NCI-H226 (cell line): ENCODE measurements around the gene HOXC6.

ENCODE experiments used
- DNase-seq: peaks from one replicate; pipeline ENCODE4 v3.0.0-alpha.2; 2015

The HOXC6 gene

GRCh38 chr12:54044425-54045103 lies 16.3 kb downstream of the HOXC6 start:
- DNase-seq = no peak

DNA sequence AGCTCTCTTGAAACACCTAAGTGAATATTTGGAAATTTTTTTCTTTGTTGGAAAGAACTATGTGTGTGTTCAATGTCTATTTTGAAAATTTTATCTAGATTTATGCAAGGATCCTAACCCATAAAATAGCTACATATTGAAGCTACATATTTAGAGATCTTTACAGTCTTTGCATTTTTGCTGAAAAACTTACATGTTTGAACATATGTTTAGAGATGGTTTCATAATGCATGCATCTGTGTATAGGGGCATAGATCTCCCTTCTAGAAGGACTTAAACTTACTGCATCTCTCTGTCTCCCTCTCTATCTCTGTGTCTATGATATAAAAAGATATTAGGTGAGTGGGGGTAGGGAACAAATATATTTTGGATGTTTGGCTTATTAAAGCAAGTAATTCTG lies 17.2 kb downstream of the HOXC6 start:
- DNase-seq = no peak

DNA sequence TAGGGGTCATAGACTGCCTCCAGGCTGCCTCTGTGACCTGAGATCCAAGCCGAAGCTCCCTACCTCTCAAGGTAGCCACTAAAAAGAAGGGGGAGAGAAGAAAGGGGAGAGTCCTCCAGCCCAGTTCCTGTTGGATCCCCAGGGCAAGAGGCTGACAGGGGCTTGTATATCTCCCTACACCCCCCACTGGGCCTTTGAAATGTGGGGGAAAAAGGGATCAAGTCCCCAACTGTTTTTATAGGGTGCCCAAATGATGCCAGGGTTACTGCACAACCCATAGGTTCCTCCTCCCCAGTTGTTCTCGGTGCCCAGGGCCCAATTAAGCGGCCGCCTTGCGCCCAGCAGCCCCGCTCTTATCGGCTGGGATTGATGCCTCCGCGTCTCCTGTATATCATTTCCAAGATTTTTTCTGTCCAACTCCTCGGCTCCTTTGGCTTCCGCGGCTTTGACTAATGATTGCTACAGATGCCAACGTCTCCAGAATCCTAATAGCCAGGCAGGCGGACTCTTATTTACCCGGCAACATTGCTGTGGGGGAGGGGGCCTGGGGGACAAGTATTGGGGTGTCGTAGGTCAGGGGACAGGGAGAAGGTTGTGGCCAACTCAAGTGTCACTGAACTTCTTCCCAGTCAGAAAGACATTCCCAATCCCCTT lies 17.8 kb downstream of the HOXC6 start:
- DNase-seq = no peak

GRCh38 chr12:54046809-54047159 lies 18.5 kb downstream of the HOXC6 start:
- DNase-seq = no peak

- no peak for DNase-seq
Observed at GRCh38 chr12:54047160-54047963, 19.1 kb downstream of the HOXC6 start.

DNA sequence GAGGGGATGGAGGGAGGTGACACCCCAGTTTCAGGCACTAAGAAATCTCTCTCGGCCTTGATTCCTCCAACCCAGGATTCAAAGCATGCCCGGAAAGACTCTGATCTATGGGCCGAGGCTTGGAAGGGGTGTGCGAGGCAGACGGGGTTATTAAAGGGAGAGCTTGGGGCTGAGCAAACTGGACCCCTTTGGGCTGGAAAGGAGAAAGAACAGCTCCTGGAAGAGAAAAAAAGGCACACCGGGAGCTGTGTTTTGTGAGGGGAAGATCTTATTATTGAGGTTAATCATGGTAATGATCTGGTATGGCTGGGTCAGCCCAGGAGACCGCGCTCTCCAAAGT lies 19.7 kb downstream of the HOXC6 start:
- DNase-seq = no peak

DNA sequence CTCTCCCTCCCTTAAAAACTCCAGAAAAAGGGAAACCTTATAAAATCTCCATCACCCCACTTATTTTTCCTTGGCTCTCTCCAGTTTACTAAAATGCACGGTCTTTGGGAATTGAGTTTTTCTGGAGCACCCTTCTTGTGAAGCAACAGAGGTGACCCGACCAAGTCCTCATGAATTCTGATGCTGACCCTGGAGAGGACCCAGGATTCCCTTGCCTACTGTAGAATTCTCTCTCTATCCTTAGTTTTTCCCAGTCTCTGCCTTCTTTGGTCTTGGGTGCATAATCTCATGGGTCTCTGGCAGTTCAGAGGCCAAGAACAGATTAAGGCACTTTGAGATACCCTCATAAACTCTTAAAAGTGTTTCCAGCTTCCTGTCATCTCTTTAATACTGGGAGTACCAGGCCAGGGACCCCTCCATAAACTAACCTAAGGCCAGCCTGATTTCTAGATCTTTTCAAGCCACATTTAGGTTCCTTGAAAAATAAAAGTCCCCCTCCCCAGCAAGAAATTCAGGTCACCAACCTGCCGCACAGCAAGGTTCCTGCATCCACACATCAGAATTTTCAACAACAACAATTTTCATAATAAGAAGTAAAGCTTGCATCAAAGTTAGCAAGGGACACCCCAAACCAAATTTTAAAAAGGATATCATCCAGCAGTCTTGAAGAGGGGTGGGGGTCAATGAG lies 20.3 kb downstream of the HOXC6 start:
- no peak for DNase-seq

DNA sequence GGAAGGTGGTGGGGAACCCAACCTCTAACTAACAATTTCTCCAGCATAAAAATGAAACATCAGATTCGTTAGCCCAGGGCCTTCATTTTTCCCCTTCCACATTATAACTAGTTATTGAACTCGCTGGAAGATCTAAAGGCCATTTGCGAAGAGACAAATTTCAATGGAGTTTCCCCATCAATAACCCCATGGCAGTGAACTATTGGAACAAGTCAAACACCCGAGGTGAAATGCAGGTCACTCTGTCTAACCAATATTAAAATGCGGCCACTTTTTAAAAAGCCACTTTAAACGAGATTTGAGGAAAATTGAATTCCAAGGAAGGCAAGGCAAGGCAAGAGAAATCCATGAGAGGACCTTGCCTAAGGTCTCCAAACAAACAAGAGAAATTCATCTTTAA lies 20.9 kb downstream of the HOXC6 start:
- no peak for DNase-seq

- DNase-seq = no peak
Observed at GRCh38 chr12:54050482-54050810, 22.2 kb downstream of the HOXC6 start.

DNA sequence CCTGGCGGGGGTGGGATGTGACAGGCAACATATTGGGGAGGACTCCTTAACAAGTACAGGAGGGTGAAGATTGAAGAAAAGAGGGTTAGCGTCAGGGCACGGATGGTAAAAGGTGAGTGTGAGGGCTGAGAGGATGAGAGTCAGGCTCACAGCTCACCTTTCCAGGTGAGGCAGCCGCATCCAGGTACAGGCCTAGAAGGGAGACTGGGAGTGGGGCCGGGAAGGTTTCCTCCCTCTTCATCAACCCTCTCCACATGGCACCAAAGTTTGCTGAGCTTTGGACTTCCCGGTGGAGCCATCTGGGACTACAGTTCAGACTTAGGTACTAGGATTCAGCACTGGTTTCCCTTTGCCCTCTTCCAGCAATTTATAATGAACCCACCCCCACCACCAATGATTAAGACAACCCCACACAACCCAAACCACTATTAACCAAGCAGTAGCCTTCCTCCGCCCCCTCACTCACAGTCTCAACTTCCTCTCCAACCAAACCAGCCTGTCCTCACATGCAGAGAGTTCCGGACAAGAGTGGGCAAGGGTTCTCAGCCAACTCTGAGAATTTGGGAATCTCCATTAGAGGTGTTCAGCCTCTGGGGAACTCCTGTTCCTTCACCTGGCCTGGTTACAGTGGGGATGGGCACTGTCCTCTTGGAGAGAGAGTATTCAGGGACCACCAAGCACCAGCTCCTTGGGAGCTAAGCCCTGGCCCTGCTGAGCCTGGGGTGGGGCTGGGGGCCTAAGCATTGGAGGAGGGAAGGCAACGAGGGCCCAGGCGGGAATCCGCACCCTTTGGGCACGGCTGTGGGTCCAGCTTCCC lies 23.0 kb downstream of the HOXC6 start:
- DNase-seq = no peak

DNA sequence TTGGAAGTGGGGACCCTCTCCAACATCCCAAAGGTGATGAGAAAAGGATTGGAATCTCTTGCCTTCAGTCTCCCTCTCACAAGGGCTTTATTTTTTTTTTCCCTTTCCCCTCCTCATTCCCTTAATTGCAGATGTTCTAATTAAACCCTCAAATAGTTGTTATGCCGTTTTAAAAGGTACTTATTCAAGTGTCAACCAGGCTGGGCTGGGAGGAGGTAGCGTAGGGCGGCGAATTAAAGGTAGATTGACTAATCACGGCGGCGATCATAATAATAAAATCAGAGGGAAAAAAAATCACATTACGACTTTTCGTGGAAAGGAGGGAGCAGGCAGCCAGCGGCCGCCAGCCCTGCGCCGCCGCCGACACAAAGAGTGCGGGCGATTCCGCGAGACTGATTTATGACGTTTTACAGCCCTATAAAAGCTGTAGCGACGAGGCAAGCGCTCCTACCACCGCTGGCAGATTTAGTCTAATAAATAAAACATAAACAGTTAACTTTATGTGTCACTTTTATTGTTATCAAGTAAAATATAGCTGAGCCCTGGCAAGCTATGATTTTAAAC lies 23.7 kb downstream of the HOXC6 start:
- no peak for DNase-seq

- no peak for DNase-seq
Observed at GRCh38 chr12:54052438-54053002, 24.3 kb downstream of the HOXC6 start.

GRCh38 chr12:54053003-54053750 lies 24.9 kb downstream of the HOXC6 start:
- DNase-seq = no peak

GRCh38 chr12:54053751-54054741 lies 25.8 kb downstream of the HOXC6 start, which contains the start of gene HOXC4:
Gene HOXC4 (plus strand): TSS chr12:54053835. CDS start chr12:54053923, 88 bp downstream.
- DNase-seq = no peak

DNA sequence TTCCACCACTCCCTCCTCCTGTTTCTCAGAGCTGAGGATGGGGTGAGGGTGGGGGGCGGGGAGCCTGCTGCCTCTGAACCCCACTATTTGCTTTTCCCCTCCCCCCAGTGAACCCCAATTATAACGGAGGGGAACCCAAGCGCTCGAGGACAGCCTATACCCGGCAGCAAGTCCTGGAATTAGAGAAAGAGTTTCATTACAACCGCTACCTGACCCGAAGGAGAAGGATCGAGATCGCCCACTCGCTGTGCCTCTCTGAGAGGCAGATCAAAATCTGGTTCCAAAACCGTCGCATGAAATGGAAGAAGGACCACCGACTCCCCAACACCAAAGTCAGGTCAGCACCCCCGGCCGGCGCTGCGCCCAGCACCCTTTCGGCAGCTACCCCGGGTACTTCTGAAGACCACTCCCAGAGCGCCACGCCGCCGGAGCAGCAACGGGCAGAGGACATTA lies 26.5 kb downstream of the HOXC6 start:
- no peak for DNase-seq

GRCh38 chr12:54055552-54055951 lies 27.3 kb downstream of the HOXC6 start:
- DNase-seq = no peak

GRCh38 chr12:54056110-54056509 lies 27.9 kb downstream of the HOXC6 start:
- no peak for DNase-seq

DNA sequence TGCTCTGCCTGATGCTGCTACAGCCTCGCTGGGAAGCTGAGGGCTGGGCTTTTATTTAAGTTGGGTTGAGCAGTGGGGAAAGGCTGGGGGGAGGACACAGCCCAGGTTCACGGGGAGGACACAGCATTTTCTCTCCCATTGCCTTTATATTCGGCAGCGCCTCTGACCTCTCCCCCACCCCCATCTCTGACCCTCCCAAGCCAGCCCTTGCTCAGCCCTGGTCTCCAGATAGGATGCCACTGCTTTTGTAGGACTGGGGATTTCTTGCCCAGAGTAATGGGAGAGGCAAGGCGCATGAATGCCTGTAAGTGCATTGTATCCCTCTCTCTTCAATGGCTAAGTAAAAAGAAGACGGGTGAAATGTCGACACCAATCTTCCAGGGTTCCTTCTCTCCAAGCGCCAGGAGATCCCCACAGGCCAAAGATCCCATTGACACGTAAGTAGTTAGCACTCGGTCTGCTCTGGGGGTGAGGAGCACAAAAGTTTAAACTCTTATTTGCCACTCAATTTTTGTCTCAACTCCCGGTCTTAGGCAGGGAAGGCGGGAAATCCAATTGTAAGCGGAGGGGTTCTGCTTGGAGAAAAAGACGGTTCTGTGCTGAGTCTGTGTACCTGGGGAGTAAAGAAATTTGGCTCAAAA lies 30.0 kb downstream of the HOXC6 start:
- no peak for DNase-seq

GRCh38 chr12:54059668-54060067 lies 31.4 kb downstream of the HOXC6 start:
- DNase-seq = no peak
